ENCODE data around the gene ILDR1.
"Not testable (repeated sequence)": the region's sequence is repeated elsewhere in the genome, so short reads cannot be mapped to it uniquely, and the experiment has no call there.

The ILDR1 gene

GRCh38 chr3:122060040-122060698, 38.1 kb upstream of the ILDR1 start:
- DNase-seq (ENCODE audit: low read depth) = no peak
- TF ChIP-seq CTCF (conservative IDR thresholded peaks at IDR 0.05; ENCODE audit: low read depth, low read length) = no peak

GRCh38 chr3:122058294-122058693, 36.2 kb upstream of the ILDR1 start:
- TF ChIP-seq CTCF (conservative IDR thresholded peaks at IDR 0.05; ENCODE audit: low read depth, low read length) = no peak

More at GRCh38 chr3:122060040-122060698, 38.1 kb upstream of the ILDR1 start:
- no peak overlapping the region for H3K4me3 ChIP-seq (ENCODE audit: low read depth, low read length)

GRCh38 chr3:122057671-122058070, 35.6 kb upstream of the ILDR1 start:
- no peak overlapping the region for H3K4me3 ChIP-seq (ENCODE audit: low read depth, low read length)
- no peak for DNase-seq (ENCODE audit: low read depth)
- no peak for TF ChIP-seq CTCF (conservative IDR thresholded peaks at IDR 0.05; ENCODE audit: low read depth, low read length)

More at GRCh38 chr3:122058294-122058693, 36.2 kb upstream of the ILDR1 start:
- no peak overlapping the region for H3K4me3 ChIP-seq (ENCODE audit: low read depth, low read length)
- DNase-seq (ENCODE audit: low read depth) = no peak

- H3K4me3 ChIP-seq (ENCODE audit: low read depth, low read length) = no peak within 1 kb of the TSS
- no peak for DNase-seq (ENCODE audit: low read depth)
- no peak for TF ChIP-seq CTCF (conservative IDR thresholded peaks at IDR 0.05; ENCODE audit: low read depth, low read length)
Measured at GRCh38 chr3:122055215-122055614, 33.2 kb upstream of the ILDR1 start, which contains the start of gene CD86. Gene CD86, plus strand, starts transcription at chr3:122055362. Its CDS starts 128 bp downstream, at chr3:122055490.

- DNase-seq (ENCODE audit: low read depth) = no peak
- H3K4me3 ChIP-seq (ENCODE audit: low read depth, low read length) = no peak overlapping the region
- no peak for TF ChIP-seq CTCF (conservative IDR thresholded peaks at IDR 0.05; ENCODE audit: low read depth, low read length)
Measured at GRCh38 chr3:122052968-122053367, 30.9 kb upstream of the ILDR1 start.

GRCh38 chr3:122047773-122048172, 25.7 kb upstream of the ILDR1 start:
- not testable (repeated sequence) for H3K4me3 ChIP-seq (ENCODE audit: low read depth, low read length); DNase-seq (ENCODE audit: low read depth)

- DNase-seq (ENCODE audit: low read depth); H3K4me3 ChIP-seq (ENCODE audit: low read depth, low read length): not testable (repeated sequence)
Measured at GRCh38 chr3:122047296-122047695, 25.2 kb upstream of the ILDR1 start.

GRCh38 chr3:122033023-122033422, 11.0 kb upstream of the ILDR1 start:
- no peak for TF ChIP-seq CTCF (conservative IDR thresholded peaks at IDR 0.05; ENCODE audit: low read depth, low read length)
- no peak for DNase-seq (ENCODE audit: low read depth)
- H3K4me3 ChIP-seq (ENCODE audit: low read depth, low read length) = no peak overlapping the region
